ENCODE data around the gene VSTM2B. TPM values are rescaled to one million over a fixed set of nuclear protein-coding genes. Genes with fewer than 3 reads are reported as not detected.
"Not testable (repeated sequence)": the region's sequence is repeated elsewhere in the genome, so short reads cannot be mapped to it uniquely, and the experiment has no call there.

The VSTM2B gene
- total RNA-seq, 2 experiments from 2014 or later, result not detected

- H3K27me3 Mint-ChIP-seq, result peaks cover 16% of the 10 kb centered on the region
Measured at GRCh38 chr19:29538146-29538545, 12.4 kb downstream of the VSTM2B start.

GRCh38 chr19:29538651-29539050 is 12.9 kb downstream of the VSTM2B start:
- POLR2A ChIA-PET, result no interaction called here
- Mint-ChIP-seq H3K4me1 (ENCODE audit: low read depth) (no peaks in the 10 kb centered on the region), H3K27ac (no peak overlapping the region), H3K9me3 (no peaks in the 10 kb centered on the region), H3K27me3 (peaks cover 11% of the 10 kb centered on the region), H3K4me3 (no peak overlapping the region), H3K36me3 (no peaks in the 10 kb centered on the region)
- no peak for DNase-seq
- intact Hi-C loops (cut with micrococcal nuclease), result no loop called here
- CTCF ChIA-PET, result interaction anchor here (1.9 kb wide), 1 partner anchor 10 kb away, joined by 7 read pairs; no protein-coding TSS in a partner anchor

More at GRCh38 chr19:29538146-29538545, 12.4 kb downstream of the VSTM2B start:
- POLR2A ChIA-PET, result no interaction called here
- H3K4me3 Mint-ChIP-seq, result no peak overlapping the region
- CTCF ChIA-PET, result interaction anchor here (1.9 kb wide), 1 partner anchor 10 kb away, joined by 7 read pairs; no protein-coding TSS in a partner anchor
- H3K9me3 Mint-ChIP-seq, result no peaks in the 10 kb centered on the region
- intact Hi-C loops (cut with micrococcal nuclease), result no loop called here
- no peak for DNase-seq
- no peaks in the 10 kb centered on the region for H3K36me3 Mint-ChIP-seq
- H3K27ac Mint-ChIP-seq, result no peak overlapping the region
- H3K4me1 Mint-ChIP-seq (ENCODE audit: low read depth), result no peaks in the 10 kb centered on the region

GRCh38 chr19:29539131-29539530 is 13.3 kb downstream of the VSTM2B start:
- Mint-ChIP-seq H3K27ac (no peak overlapping the region), H3K9me3 (no peaks in the 10 kb centered on the region), H3K4me1 (ENCODE audit: low read depth) (no peaks in the 10 kb centered on the region), H3K4me3 (no peak overlapping the region), H3K36me3 (no peaks in the 10 kb centered on the region), H3K27me3 (peaks cover 9% of the 10 kb centered on the region)
- no peak for DNase-seq
- POLR2A ChIA-PET, result no interaction called here
- CTCF ChIA-PET, result no interaction called here
- intact Hi-C loops (cut with micrococcal nuclease), result no loop called here

GRCh38 chr19:29539670-29540069 is 13.9 kb downstream of the VSTM2B start:
- ChIA-PET CTCF (interaction anchor here (0.7 kb wide), 1 partner anchor 34 kb away, joined by 3 read pairs; no protein-coding TSS in a partner anchor), POLR2A (no interaction called here)
- H3K27ac Mint-ChIP-seq, result no peak overlapping the region
- H3K4me3 Mint-ChIP-seq, result no peak overlapping the region
- no peaks in the 10 kb centered on the region for H3K36me3 Mint-ChIP-seq
- no peak for DNase-seq
- no peaks in the 10 kb centered on the region for H3K4me1 Mint-ChIP-seq (ENCODE audit: low read depth)
- H3K27me3 Mint-ChIP-seq, result peaks cover 9% of the 10 kb centered on the region
- no peaks in the 10 kb centered on the region for H3K9me3 Mint-ChIP-seq
- intact Hi-C loops (cut with micrococcal nuclease), result no loop called here

GRCh38 chr19:29540114-29540513 is 14.3 kb downstream of the VSTM2B start:
- Mint-ChIP-seq H3K4me1 (ENCODE audit: low read depth) (no peaks in the 10 kb centered on the region), H3K27ac (no peak overlapping the region), H3K4me3 (no peak overlapping the region), H3K36me3 (no peaks in the 10 kb centered on the region), H3K9me3 (no peaks in the 10 kb centered on the region), H3K27me3 (peaks cover 12% of the 10 kb centered on the region)
- intact Hi-C loops (cut with micrococcal nuclease), result no loop called here
- ChIA-PET POLR2A (no interaction called here), CTCF (interaction anchor here (0.7 kb wide), 1 partner anchor 33 kb away, joined by 3 read pairs; no protein-coding TSS in a partner anchor)
- DNase-seq, result no peak

- Mint-ChIP-seq H3K27me3 (peaks cover 12% of the 10 kb centered on the region), H3K36me3 (no peaks in the 10 kb centered on the region), H3K9me3 (no peaks in the 10 kb centered on the region), H3K27ac (no peak overlapping the region), H3K4me3 (no peak overlapping the region), H3K4me1 (ENCODE audit: low read depth) (no peaks in the 10 kb centered on the region)
- ChIA-PET POLR2A (no interaction called here), CTCF (no interaction called here)
- DNase-seq, result no peak
- intact Hi-C loops (cut with micrococcal nuclease), result no loop called here
Measured at GRCh38 chr19:29541473-29542253, 15.9 kb downstream of the VSTM2B start.

GRCh38 chr19:29542327-29542726 is 16.5 kb downstream of the VSTM2B start:
- H3K36me3 Mint-ChIP-seq, result no peaks in the 10 kb centered on the region
- H3K27me3 Mint-ChIP-seq, result peaks cover 12% of the 10 kb centered on the region
- no peaks in the 10 kb centered on the region for H3K4me1 Mint-ChIP-seq (ENCODE audit: low read depth)
- no peak overlapping the region for H3K4me3 Mint-ChIP-seq
- CTCF ChIA-PET, result no interaction called here
- DNase-seq, result no peak
- no peak overlapping the region for H3K27ac Mint-ChIP-seq
- intact Hi-C loops (cut with micrococcal nuclease), result no loop called here
- POLR2A ChIA-PET, result no interaction called here
- H3K9me3 Mint-ChIP-seq, result no peaks in the 10 kb centered on the region

- H3K27ac Mint-ChIP-seq, result no peak overlapping the region
- no peak overlapping the region for H3K4me3 Mint-ChIP-seq
- POLR2A ChIA-PET, result no interaction called here
- H3K9me3 Mint-ChIP-seq, result no peaks in the 10 kb centered on the region
- H3K36me3 Mint-ChIP-seq, result no peaks in the 10 kb centered on the region
- DNase-seq, result no peak
- peaks cover 17% of the 10 kb centered on the region for H3K27me3 Mint-ChIP-seq
- intact Hi-C loops (cut with micrococcal nuclease), result no loop called here
- no peaks in the 10 kb centered on the region for H3K4me1 Mint-ChIP-seq (ENCODE audit: low read depth)
- CTCF ChIA-PET, result no interaction called here
Measured at GRCh38 chr19:29542776-29543175, 17.0 kb downstream of the VSTM2B start.

- CTCF ChIA-PET, result no interaction called here
- H3K27me3 Mint-ChIP-seq, result peaks cover 19% of the 10 kb centered on the region
- H3K4me3 Mint-ChIP-seq, result no peak overlapping the region
Measured at GRCh38 chr19:29543381-29543780, 17.6 kb downstream of the VSTM2B start.

GRCh38 chr19:29544656-29545360 is 19.0 kb downstream of the VSTM2B start:
- H3K9me3 Mint-ChIP-seq, result no peaks in the 10 kb centered on the region

More at GRCh38 chr19:29543381-29543780, 17.6 kb downstream of the VSTM2B start:
- H3K9me3 Mint-ChIP-seq, result no peaks in the 10 kb centered on the region
- no peak overlapping the region for H3K27ac Mint-ChIP-seq
- H3K4me1 Mint-ChIP-seq (ENCODE audit: low read depth), result no peaks in the 10 kb centered on the region
- POLR2A ChIA-PET, result no interaction called here
- intact Hi-C loops (cut with micrococcal nuclease), result no loop called here
- peak; percentile 2 for DNase-seq
- H3K36me3 Mint-ChIP-seq, result no peaks in the 10 kb centered on the region

GRCh38 chr19:29545447-29545846 is 19.7 kb downstream of the VSTM2B start:
- intact Hi-C loops (cut with micrococcal nuclease); H3K9me3 Mint-ChIP-seq; H3K4me1 Mint-ChIP-seq (ENCODE audit: low read depth); POLR2A ChIA-PET; CTCF ChIA-PET; H3K4me3 Mint-ChIP-seq; DNase-seq; H3K36me3 Mint-ChIP-seq; H3K27ac Mint-ChIP-seq: not testable (repeated sequence)
- peaks cover 20% of the 10 kb centered on the region for H3K27me3 Mint-ChIP-seq

More at GRCh38 chr19:29544656-29545360, 19.0 kb downstream of the VSTM2B start:
- Mint-ChIP-seq H3K4me3 (no peak overlapping the region), H3K27me3 (peaks cover 17% of the 10 kb centered on the region), H3K36me3 (no peaks in the 10 kb centered on the region), H3K4me1 (ENCODE audit: low read depth) (no peaks in the 10 kb centered on the region), H3K27ac (no peak overlapping the region)
- intact Hi-C loops (cut with micrococcal nuclease), result no loop called here
- no peak for DNase-seq
- POLR2A ChIA-PET, result no interaction called here
- CTCF ChIA-PET, result interaction anchor here (0.5 kb wide), 1 partner anchor 72 kb away, joined by 3 read pairs; no protein-coding TSS in a partner anchor

- Mint-ChIP-seq H3K36me3 (no peaks in the 10 kb centered on the region), H3K27me3 (peaks cover 22% of the 10 kb centered on the region), H3K9me3 (no peaks in the 10 kb centered on the region), H3K4me3 (no peak overlapping the region), H3K27ac (no peak overlapping the region), H3K4me1 (ENCODE audit: low read depth) (no peaks in the 10 kb centered on the region)
- CTCF ChIA-PET, result no interaction called here
- no peak for DNase-seq
- intact Hi-C loops (cut with micrococcal nuclease), result no loop called here
- POLR2A ChIA-PET, result no interaction called here
Measured at GRCh38 chr19:29545866-29546582, 20.2 kb downstream of the VSTM2B start.

Data from activated CD4-positive, alpha-beta memory T cell treated with anti-CD3 and anti-CD28 coated beads for 36 hours (primary cell).